Measurements from ENCODE around the gene PRKAG2.

The PRKAG2 gene

DNA sequence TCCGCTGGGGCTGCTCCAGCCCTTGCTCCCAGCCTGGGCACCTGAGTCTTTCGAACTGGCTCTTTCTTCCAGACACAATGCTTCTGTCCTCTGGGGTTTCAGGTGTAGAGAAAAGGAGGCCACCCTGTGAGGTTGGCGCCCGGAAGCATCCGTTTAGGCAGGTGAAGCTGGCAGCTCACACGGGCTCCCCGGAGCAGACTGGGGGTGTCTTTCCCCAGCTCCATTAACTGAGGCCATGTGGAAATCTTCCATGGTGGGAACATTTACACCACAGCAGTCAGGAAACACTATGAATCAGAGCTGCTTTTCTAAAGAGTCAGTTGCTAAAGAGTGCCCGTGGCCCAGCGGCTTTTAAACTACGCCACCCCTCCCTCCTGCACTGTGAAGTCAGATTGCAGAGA, 29.2 kb downstream of the PRKAG2 start:
- H3K4me3 ChIP-seq (ENCODE audit: low read depth, low read length, poor library complexity, severe bottlenecking) = no peak overlapping the region
- no peaks in the 10 kb centered on the region for H4K20me1 ChIP-seq (ENCODE audit: insufficient read depth, low read length)
- H2AFZ ChIP-seq (ENCODE audit: low read length) = no peak overlapping the region
- TF ChIP-seq EZH2 (IDR thresholded peaks at IDR 0.05; ENCODE audit: borderline replicate concordance, low read length) = no peak
- TF ChIP-seq, protein P1, sequence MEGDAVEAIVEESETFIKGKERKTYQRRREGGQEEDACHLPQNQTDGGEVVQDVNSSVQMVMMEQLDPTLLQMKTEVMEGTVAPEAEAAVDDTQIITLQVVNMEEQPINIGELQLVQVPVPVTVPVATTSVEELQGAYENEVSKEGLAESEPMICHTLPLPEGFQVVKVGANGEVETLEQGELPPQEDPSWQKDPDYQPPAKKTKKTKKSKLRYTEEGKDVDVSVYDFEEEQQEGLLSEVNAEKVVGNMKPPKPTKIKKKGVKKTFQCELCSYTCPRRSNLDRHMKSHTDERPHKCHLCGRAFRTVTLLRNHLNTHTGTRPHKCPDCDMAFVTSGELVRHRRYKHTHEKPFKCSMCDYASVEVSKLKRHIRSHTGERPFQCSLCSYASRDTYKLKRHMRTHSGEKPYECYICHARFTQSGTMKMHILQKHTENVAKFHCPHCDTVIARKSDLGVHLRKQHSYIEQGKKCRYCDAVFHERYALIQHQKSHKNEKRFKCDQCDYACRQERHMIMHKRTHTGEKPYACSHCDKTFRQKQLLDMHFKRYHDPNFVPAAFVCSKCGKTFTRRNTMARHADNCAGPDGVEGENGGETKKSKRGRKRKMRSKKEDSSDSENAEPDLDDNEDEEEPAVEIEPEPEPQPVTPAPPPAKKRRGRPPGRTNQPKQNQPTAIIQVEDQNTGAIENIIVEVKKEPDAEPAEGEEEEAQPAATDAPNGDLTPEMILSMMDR (IDR thresholded peaks at IDR 0.05; ENCODE audit: low read length) = no peak
- H3K27ac ChIP-seq (ENCODE audit: low read depth, low read length, poor library complexity, severe bottlenecking) = no peak overlapping the region
- H3K4me1 ChIP-seq (ENCODE audit: insufficient read depth, low read length, severe bottlenecking) = no peaks in the 10 kb centered on the region
- H3K9me2 ChIP-seq (ENCODE audit: low read depth, low read length) = no peaks in the 10 kb centered on the region
- H3K27me3 ChIP-seq (ENCODE audit: insufficient read depth, low read length) = peaks cover 14% of the 10 kb centered on the region
- H3K36me3 ChIP-seq (ENCODE audit: insufficient read depth, low read length) = no peaks in the 10 kb centered on the region
- H3K4me2 ChIP-seq (ENCODE audit: low read length) = no peak overlapping the region
- H3K79me2 ChIP-seq (ENCODE audit: insufficient read depth, low read length) = no peaks in the 10 kb centered on the region
- no peaks in the 10 kb centered on the region for H3K9me3 ChIP-seq (ENCODE audit: low read length)
- H3K9ac ChIP-seq (ENCODE audit: low read length) = no peak overlapping the region
- H3F3A ChIP-seq (ENCODE audit: insufficient read depth, low read length) = no peaks in the 10 kb centered on the region

DNA sequence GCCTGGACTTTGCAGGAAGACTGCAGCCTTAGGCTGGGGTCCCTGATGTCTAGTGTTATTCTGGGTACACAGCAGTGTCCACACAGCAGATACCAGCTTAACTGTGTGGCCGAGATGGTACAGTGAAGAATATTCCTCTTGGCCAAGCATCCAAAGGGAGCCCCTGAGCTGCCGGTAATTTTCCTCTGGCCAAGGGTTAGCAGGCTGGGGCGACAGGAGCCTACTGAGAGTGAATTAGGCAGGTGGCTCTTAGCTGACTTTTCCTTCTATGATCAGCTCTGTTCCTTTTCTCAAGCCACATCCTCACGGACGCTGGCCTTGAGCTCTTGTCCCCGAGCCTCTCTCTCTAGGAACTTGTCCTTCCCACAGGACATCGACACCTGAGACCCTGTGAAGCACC, 29.8 kb downstream of the PRKAG2 start:
- no peaks in the 10 kb centered on the region for H3K36me3 ChIP-seq (ENCODE audit: insufficient read depth, low read length)
- no peaks in the 10 kb centered on the region for H4K20me1 ChIP-seq (ENCODE audit: insufficient read depth, low read length)
- no peak overlapping the region for H3K27ac ChIP-seq (ENCODE audit: low read depth, low read length, poor library complexity, severe bottlenecking)
- H3K27me3 ChIP-seq (ENCODE audit: insufficient read depth, low read length) = peaks cover 14% of the 10 kb centered on the region
- no peaks in the 10 kb centered on the region for H3K4me1 ChIP-seq (ENCODE audit: insufficient read depth, low read length, severe bottlenecking)
- H3K9me2 ChIP-seq (ENCODE audit: low read depth, low read length) = no peaks in the 10 kb centered on the region
- H3K79me2 ChIP-seq (ENCODE audit: insufficient read depth, low read length) = no peaks in the 10 kb centered on the region
- H3K4me3 ChIP-seq (ENCODE audit: low read depth, low read length, poor library complexity, severe bottlenecking) = no peak overlapping the region
- no peaks in the 10 kb centered on the region for H3K9me3 ChIP-seq (ENCODE audit: low read length)
- no peak overlapping the region for H2AFZ ChIP-seq (ENCODE audit: low read length)
- H3F3A ChIP-seq (ENCODE audit: insufficient read depth, low read length) = no peaks in the 10 kb centered on the region
- H3K4me2 ChIP-seq (ENCODE audit: low read length) = no peak overlapping the region
- no peak overlapping the region for H3K9ac ChIP-seq (ENCODE audit: low read length)
- TF ChIP-seq EZH2 (IDR thresholded peaks at IDR 0.05; ENCODE audit: borderline replicate concordance, low read length) = no peak
- TF ChIP-seq, protein P1 (IDR thresholded peaks at IDR 0.05; ENCODE audit: low read length) = no peak

DNA sequence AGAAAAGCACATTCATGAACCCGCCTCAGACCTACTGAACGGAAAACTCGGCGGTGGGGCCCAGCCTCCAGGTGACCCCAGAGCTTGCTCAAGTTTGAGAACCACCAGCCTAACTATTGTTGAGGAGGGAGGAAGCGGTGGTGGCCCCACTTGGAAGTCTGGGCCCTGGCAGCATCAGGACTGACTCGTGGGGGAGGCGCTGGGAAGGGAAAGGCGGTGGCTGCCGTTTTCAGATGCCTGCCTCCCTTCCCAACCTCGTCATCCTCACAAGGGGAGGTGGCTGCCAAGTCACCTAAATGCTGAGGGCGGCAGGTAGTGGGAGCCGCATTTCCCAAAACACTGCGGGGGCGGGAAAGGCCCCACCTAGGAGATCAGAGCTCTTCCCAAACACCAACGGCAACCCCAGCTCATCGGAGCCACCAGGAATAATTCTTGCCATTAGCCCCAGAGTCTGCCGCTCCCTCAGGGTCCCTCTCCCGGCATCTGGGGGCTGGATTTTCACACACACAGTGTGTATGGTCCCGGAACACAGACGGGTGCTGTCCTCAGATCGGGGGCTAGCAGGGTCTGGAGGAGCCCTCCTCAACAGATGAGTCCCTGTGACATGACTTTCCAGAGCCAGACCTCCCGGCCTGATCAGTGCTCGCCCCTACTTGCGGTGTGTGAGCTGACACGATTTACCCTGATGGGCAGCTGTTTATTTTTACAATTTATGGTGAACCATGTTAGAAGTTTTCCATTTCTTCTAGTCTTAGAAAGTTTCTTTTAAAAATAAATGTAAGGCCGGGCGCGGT, 31.3 kb downstream of the PRKAG2 start:
- Histone ChIP-seq H3K9me2 (ENCODE audit: low read depth, low read length) (no peaks in the 10 kb centered on the region), H3K79me2 (ENCODE audit: insufficient read depth, low read length) (no peaks in the 10 kb centered on the region), H4K20me1 (ENCODE audit: insufficient read depth, low read length) (no peaks in the 10 kb centered on the region), H3K4me3 (ENCODE audit: low read depth, low read length, poor library complexity, severe bottlenecking) (no peak overlapping the region), H2AFZ (ENCODE audit: low read length) (no peak overlapping the region), H3K36me3 (ENCODE audit: insufficient read depth, low read length) (no peaks in the 10 kb centered on the region), H3K9ac (ENCODE audit: low read length) (no peak overlapping the region), H3K27ac (ENCODE audit: low read depth, low read length, poor library complexity, severe bottlenecking) (no peak overlapping the region), H3K9me3 (ENCODE audit: low read length) (no peaks in the 10 kb centered on the region), H3K27me3 (ENCODE audit: insufficient read depth, low read length) (peaks cover 14% of the 10 kb centered on the region), H3K4me1 (ENCODE audit: insufficient read depth, low read length, severe bottlenecking) (no peaks in the 10 kb centered on the region), H3F3A (ENCODE audit: insufficient read depth, low read length) (no peaks in the 10 kb centered on the region), H3K4me2 (ENCODE audit: low read length) (no peak overlapping the region)
- no peak for TF ChIP-seq EZH2 (IDR thresholded peaks at IDR 0.05; ENCODE audit: borderline replicate concordance, low read length)
- TF ChIP-seq, protein P1 (IDR thresholded peaks at IDR 0.05; ENCODE audit: low read length) = no peak

Measured in OCI-LY1 (cell line).